WTC11 (cell line): Measurements from ENCODE around the gene ZNF606. TPM values are rescaled to one million over a fixed set of nuclear protein-coding genes. Genes with fewer than 3 reads are reported as not detected.

Source experiments
- ATAC-seq: fragments of 200-7000 bp; cut with Tn5 transposase; 2 replicates; pipeline ENCODE4 v1.10.0; 2021; ENCODE audit warnings: mild to moderate bottlenecking, moderate library complexity
- CTCF ChIA-PET: fragments of 300-600 bp; sonication (Branson Sonifier 250); formaldehyde crosslinking; loops from one replicate; lab custom pipeline; 2021; ENCODE audit warnings: antibody characterized with exemption; lab: Charles Lee
- POLR2A ChIA-PET: fragments of 350-600 bp; sonication (Branson Sonifier 250); formaldehyde crosslinking; loops from one replicate; lab custom pipeline; 2021; ENCODE audit warnings: antibody characterized with exemption; lab: Charles Lee
- DNase-seq: peaks from one replicate; pipeline ENCODE4 v3.0.0; 2021; ENCODE audit warnings: low spot score
- H3K27ac Mint-ChIP-seq: 2 replicates; pipeline ENCODE4 v1.8.0; 2021; ENCODE audit warnings: mixed read lengths
- H3K27me3 Mint-ChIP-seq: 2 replicates; pipeline ENCODE4 v1.8.0; 2021; ENCODE audit warnings: low read depth, mild to moderate bottlenecking, moderate library complexity, mixed read lengths
- H3K36me3 Mint-ChIP-seq: 2 replicates; pipeline ENCODE4 v1.8.0; 2021; ENCODE audit warnings: mixed read lengths
- H3K4me1 Mint-ChIP-seq: 2 replicates; pipeline ENCODE4 v1.8.0; 2022; ENCODE audit warnings: mixed read lengths
- H3K4me3 Mint-ChIP-seq: 2 replicates; pipeline ENCODE4 v1.8.0; 2021; ENCODE audit warnings: mild to moderate bottlenecking, moderate library complexity, mixed read lengths
- H3K9me3 Mint-ChIP-seq: 2 replicates; pipeline ENCODE4 v1.8.0; 2021; ENCODE audit warnings: mixed read lengths
- ATF1 ChIP-seq: sonication (generic); formaldehyde crosslinking; IDR thresholded peaks from 2 replicates; pipeline ENCODE4 v1.8.1; 2023; ENCODE audit warnings: mild to moderate bottlenecking, moderate library complexity, missing genetic modification reagents
- CREM ChIP-seq: sonication (generic); formaldehyde crosslinking; IDR thresholded peaks from 2 replicates; pipeline ENCODE4 v1.8.1; 2022; ENCODE audit warnings: mild to moderate bottlenecking, missing genetic modification reagents, moderate library complexity
- E2F1 ChIP-seq: sonication (generic); formaldehyde crosslinking; IDR thresholded peaks from 2 replicates; pipeline ENCODE4 v1.8.0; 2022; ENCODE audit warnings: mild to moderate bottlenecking, missing genetic modification reagents
- E2F5 ChIP-seq: sonication (generic); formaldehyde crosslinking; IDR thresholded peaks from 2 replicates; pipeline ENCODE4 v1.8.1; 2022; ENCODE audit warnings: mild to moderate bottlenecking, moderate library complexity, missing genetic modification reagents
- FOXJ3 ChIP-seq: sonication (generic); formaldehyde crosslinking; IDR thresholded peaks from 2 replicates; pipeline ENCODE4 v1.9.0; 2021; ENCODE audit warnings: missing genetic modification reagents, mild to moderate bottlenecking, borderline replicate concordance
- HMGXB4 ChIP-seq: sonication (generic); formaldehyde crosslinking; IDR thresholded peaks from 2 replicates; pipeline ENCODE4 v1.8.1; 2023; ENCODE audit warnings: mild to moderate bottlenecking, moderate library complexity, missing genetic modification reagents
- OVOL2 ChIP-seq: fragments of 250-450 bp; sonication (Bioruptor Pico); IDR thresholded peaks from 2 replicates; pipeline ENCODE4 v1.9.0; 2021; ENCODE audit warnings: mild to moderate bottlenecking, borderline replicate concordance
- PRRX2 ChIP-seq: fragments of 250-450 bp; sonication (Bioruptor Pico); IDR thresholded peaks from 2 replicates; pipeline ENCODE4 v1.8.0; 2021; ENCODE audit warnings: mild to moderate bottlenecking
- SMAD4 ChIP-seq: sonication (generic); formaldehyde crosslinking; IDR thresholded peaks from 2 replicates; pipeline ENCODE4 v1.8.0; 2022; ENCODE audit warnings: mild to moderate bottlenecking, missing genetic modification reagents
- SP1 ChIP-seq: sonication (generic); formaldehyde crosslinking; conservative IDR thresholded peaks from 2 replicates; pipeline ENCODE4 v1.8.1; 2022; ENCODE audit warnings: missing genetic modification reagents
- USF1 ChIP-seq: sonication (generic); formaldehyde crosslinking; IDR thresholded peaks from 2 replicates; pipeline ENCODE4 v1.8.0; 2022; ENCODE audit warnings: mild to moderate bottlenecking, missing genetic modification reagents
- ZBTB21 ChIP-seq: sonication (generic); formaldehyde crosslinking; IDR thresholded peaks from 2 replicates; pipeline ENCODE4 v1.8.1; 2023; ENCODE audit warnings: mild to moderate bottlenecking, missing genetic modification reagents, borderline replicate concordance
- ZBTB43 ChIP-seq: sonication (generic); formaldehyde crosslinking; IDR thresholded peaks from 2 replicates; pipeline ENCODE4 v1.8.1; 2023; ENCODE audit warnings: mild to moderate bottlenecking, missing genetic modification reagents
- ZNF281 ChIP-seq: sonication (generic); formaldehyde crosslinking; IDR thresholded peaks from 2 replicates; pipeline ENCODE4 v1.8.0; 2023; ENCODE audit warnings: mild to moderate bottlenecking, missing genetic modification reagents
- ZNF317 ChIP-seq: sonication (generic); formaldehyde crosslinking; IDR thresholded peaks from 2 replicates; pipeline ENCODE4 v1.8.1; 2023; ENCODE audit warnings: low read depth, mild to moderate bottlenecking, moderate library complexity, missing genetic modification reagents, borderline replicate concordance
- ZNF396 ChIP-seq: fragments of 250-450 bp; sonication (Bioruptor Pico); IDR thresholded peaks from 2 replicates; pipeline ENCODE4 v1.8.0; 2021; ENCODE audit warnings: mild to moderate bottlenecking, moderate library complexity, borderline replicate concordance
- ZSCAN18 ChIP-seq: fragments of 250-450 bp; sonication (Bioruptor Pico); IDR thresholded peaks from 2 replicates; pipeline ENCODE4 v2.1.2; 2022; ENCODE audit warnings: mild to moderate bottlenecking, moderate library complexity
- total RNA-seq: library from RNA; stranded (reverse); gene quantifications from 3 replicates; pipeline ENCODE4 v1.2.3, GENCODE V29; 2021

The ZNF606 gene
- total RNA-seq, 1 experiment from 2014 or later, result 26.1 TPM

- no peak for ATAC-seq
- H3K9me3 Mint-ChIP-seq, result peaks cover 51% of the 10 kb centered on the region
- POLR2A ChIA-PET, result no interaction called here
Observed at GRCh38 chr19:57961785-57962184, 40.8 kb downstream of the ZNF606 start.

GRCh38 chr19:57954996-57955395 is 47.6 kb downstream of the ZNF606 start:
- no peak overlapping the region for H3K27ac Mint-ChIP-seq
- POLR2A ChIA-PET, result no interaction called here
- no peak for TF ChIP-seq E2F5 (CRISPR knock-in tag)
- TF ChIP-seq ZNF317, result no peak
- TF ChIP-seq HMGXB4, result no peak

More at GRCh38 chr19:57961785-57962184, 40.8 kb downstream of the ZNF606 start:
- no peak overlapping the region for H3K4me3 Mint-ChIP-seq
- no peaks in the 10 kb centered on the region for H3K4me1 Mint-ChIP-seq
- H3K36me3 Mint-ChIP-seq, result peaks cover 27% of the 10 kb centered on the region
- no peak for DNase-seq
- no peak overlapping the region for H3K27ac Mint-ChIP-seq
- no peak for TF ChIP-seq ZBTB43
- TF ChIP-seq ZSCAN18 (CRISPR knock-in tag), result no peak
- no peak for TF ChIP-seq E2F1 (CRISPR knock-in tag)
- TF ChIP-seq USF1 (CRISPR knock-in tag), result no peak
- TF ChIP-seq OVOL2, result no peak
- no peak for TF ChIP-seq ZNF317
- TF ChIP-seq ZNF281 (CRISPR knock-in tag), result no peak
- TF ChIP-seq ATF1 (CRISPR knock-in tag), result no peak
- TF ChIP-seq FOXJ3, result no peak
- TF ChIP-seq ZNF396 (CRISPR knock-in tag), result no peak
- no peak for TF ChIP-seq CREM (CRISPR knock-in tag)
- no peak for TF ChIP-seq SP1 (CRISPR knock-in tag)
- TF ChIP-seq SMAD4 (CRISPR knock-in tag), result no peak
- no peak for TF ChIP-seq ZBTB21 (CRISPR knock-in tag)
- TF ChIP-seq PRRX2 (CRISPR knock-in tag), result no peak
- H3K27me3 Mint-ChIP-seq, result peaks cover 26% of the 10 kb centered on the region
- CTCF ChIA-PET, result no interaction called here

More at GRCh38 chr19:57954996-57955395, 47.6 kb downstream of the ZNF606 start:
- Mint-ChIP-seq H3K36me3 (peaks cover 14% of the 10 kb centered on the region), H3K9me3 (peaks cover 50% of the 10 kb centered on the region), H3K27me3 (peaks cover 53% of the 10 kb centered on the region), H3K4me1 (no peaks in the 10 kb centered on the region), H3K4me3 (no peak overlapping the region)
- CTCF ChIA-PET, result no interaction called here
- ATAC-seq (no peak), DNase-seq (no peak)
